Measurements from ENCODE around the gene C3orf49. TPM values are rescaled to one million over a fixed set of nuclear protein-coding genes. Genes with fewer than 3 reads are reported as not detected.

C3orf49 gene
- total RNA-seq, 1 donor from 2014 or later: not detected

DNA sequence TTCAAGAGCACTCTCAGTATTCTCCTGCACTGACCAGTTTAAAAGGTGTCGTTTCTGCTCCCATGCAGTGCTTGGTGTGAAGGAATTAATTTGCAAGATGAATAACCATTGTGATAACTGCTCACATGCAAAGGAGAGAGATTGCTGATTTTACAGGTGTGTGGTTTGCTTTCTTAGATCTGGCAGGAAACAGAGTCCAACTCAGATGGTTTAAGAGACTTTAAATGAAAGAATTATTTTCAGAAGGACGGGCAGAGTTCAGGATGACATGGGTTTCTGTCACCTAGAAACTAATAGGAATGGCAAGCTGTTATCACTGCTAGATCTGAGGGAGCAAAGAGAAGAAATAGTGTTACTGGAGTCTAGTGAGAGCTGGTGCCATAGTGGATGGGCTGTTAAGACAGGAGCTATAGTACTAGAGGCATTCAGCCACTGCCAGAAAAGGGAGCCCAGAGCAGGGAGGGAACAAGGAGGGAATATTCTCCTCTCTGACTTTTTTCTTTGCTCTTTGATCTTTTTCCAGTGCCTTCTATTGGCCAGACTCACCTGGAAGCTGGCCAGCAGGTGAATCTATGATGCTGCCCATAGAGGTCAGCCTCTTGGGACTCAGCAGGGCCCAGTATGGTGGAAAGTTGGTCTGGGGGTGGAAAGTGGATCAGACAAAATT lies 59.4 kb downstream of the C3orf49 start:
- no peak for DNase-seq (ENCODE audit: low read depth)

DNA sequence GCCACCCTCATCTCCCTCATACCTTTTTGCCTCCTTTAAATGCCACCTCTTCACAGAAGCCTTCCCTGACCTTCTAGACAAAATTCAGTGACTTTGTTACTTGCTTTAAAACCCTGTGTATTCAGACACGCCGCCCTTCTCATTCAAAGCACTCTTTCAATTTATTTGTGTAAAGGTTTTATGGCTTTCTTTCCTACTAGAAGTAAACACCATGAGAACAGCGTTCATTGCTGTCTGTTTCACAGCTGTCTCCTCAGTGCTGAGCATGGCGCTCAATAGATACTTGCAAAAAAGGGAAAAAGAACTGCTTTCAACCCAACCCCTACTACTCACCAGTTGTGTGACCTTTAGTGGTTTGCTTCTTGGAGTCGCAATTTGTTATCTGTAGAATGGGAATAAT lies 61.6 kb downstream of the C3orf49 start:
- no peak for DNase-seq (ENCODE audit: low read depth)

DNA sequence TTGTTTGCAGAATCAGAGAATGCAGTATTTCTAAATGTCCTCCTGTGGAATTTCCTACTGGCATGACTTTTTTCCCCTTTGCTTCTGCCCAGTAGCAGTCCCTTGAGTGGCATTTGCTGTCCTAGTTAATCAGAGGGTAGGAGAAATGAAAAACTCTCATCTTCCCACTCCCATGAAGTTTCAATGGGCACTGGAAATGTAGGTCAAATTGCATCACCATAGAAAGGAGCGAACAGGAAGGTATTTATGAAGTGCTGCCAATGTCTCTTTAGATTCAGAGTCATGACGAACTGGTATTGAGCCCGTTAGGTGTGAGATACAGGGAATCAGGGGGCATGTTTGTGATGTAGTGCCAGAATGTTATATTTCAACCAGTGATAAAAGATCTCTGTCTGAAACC lies 67.8 kb downstream of the C3orf49 start:
- DNase-seq (ENCODE audit: low read depth): no peak

DNA sequence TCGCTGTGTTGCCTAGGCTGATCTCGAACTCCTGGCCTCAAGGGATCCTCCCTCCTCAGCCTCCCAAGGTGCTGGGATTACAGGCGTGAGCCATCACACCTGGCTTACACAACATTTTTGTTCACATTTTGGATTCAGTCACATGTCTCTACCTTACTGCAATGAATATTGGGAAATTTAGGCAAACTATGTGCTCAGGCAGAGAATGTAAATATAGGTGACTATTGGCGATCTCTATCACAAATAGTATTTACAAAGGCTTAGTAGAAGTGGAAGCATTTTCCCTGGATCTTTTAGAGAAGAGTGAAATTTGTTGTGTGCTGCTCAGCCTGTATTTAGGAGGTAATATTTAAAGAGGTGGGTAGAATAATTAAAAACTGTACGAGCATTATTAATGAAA lies 72.4 kb downstream of the C3orf49 start:
- no peak for DNase-seq (ENCODE audit: low read depth)

DNA sequence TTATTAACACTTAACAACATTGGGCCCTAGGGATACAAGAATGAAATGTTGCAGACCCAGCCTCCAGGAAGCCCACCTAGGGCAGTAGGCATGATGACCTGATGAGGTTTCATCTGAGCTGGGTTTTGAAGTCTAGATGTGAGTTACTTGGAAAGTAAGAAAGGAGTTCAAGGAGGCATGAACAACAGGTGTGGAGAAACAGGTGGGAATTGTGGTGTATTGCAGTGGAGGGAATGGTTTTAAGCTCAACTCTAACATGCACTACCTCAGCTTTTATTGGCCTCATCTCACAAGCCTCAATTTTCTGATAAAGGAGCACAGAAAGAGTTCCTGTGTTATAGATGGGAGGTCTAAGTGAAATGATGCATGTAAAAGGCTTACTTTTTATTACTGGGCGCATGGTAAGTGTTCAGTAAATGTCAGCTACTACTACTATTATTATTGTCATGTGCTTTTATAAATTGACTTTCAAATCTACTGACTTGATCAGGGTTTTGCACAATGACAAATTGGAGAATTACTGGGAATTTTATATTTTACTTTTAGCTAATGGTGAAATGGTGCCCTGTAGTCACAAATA lies 73.8 kb downstream of the C3orf49 start:
- no peak for DNase-seq (ENCODE audit: low read depth)

DNA sequence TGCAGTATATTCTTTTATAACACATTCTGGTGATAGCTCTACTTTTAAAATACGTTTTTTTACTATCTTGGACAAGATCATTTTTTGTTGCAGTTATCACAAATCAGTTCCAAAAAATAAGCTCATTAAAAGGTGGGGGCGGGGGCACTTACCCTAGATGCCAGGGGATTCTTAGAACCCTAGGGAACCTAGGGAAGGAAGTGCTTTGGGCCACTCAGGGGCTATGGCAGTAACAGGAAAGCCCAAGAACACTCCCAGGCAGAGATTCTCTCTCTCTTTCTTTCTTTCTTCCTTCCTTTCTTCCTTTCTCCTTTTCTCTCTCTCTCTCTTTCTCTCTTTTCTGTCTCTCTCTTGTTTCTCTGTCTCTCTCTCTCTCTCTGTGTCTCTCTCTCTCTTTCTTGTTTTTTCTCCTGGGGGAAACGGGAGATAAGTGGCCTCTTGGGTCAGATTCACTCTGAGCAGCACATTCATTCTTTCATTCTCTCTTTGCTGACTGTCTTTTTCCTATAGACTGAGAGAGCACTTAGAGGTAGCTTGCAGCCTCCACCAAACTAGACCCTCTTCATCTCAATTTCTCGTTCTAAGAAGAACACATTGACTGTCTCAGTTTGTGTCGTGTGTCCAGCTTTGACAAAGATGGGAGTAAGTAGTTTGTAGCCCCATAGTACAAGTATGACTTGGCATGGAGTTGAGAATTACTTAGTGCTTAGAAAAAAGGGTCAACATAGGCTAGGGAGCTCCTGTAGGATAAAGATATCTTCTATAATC lies 76.5 kb downstream of the C3orf49 start:
- DNase-seq (ENCODE audit: low read depth): no peak

DNA sequence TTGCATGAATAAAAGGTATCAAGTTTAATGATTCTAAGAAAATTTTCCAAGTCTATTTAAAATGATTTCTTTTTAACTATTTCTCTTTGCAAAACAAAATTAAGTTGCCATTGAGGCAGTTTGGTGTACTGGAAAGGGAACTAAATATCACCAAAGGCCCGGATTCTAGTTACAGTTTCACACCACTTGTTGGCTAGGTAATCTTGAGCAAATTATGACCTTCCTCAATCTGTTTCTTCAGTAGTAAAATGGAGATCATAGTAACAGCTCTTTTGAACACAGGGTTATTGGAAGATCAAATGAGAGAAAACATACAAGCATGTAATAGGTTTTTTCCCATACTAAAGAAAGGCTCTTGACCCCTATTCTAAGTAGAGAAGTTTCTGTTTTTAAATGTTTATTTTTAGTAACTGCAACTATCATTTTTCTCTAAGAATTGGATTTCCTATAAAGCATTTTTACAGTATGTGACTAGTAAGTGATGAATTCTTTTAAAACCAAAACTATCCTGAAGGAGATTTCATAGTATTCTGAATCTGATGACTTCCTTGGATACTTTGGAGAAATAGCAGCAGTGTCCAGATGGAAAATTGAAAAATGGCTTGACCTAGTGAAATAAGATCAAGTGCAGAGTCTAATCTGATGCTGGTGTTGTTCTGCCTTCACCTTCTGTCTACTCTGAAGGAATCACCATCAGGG lies 77.4 kb downstream of the C3orf49 start:
- no peak for DNase-seq (ENCODE audit: low read depth)

Other genes starting within 250 kb of the C3orf49 start
- gene SNTN, start 166.6 kb upstream of the C3orf49 start, total RNA-seq: not detected in 2 replicates
- gene THOC7, start 44.5 kb downstream of the C3orf49 start, total RNA-seq: 57.0 and 57.7 TPM in 2 replicates
- gene ATXN7, start 44.6 kb downstream of the C3orf49 start, total RNA-seq: 6.9 and 8.7 TPM in 2 replicates
- gene SCAANT1, start 93.1 kb downstream of the C3orf49 start, total RNA-seq: not detected in 2 replicates
- 112 and 118 TPM in 2 replicates for gene PSMD6, start 204.2 kb downstream of the C3orf49 start, total RNA-seq